GM18498 (cell line): ENCODE results near the gene PPP1R14C.
"Not testable (repeated sequence)": the region's sequence is repeated elsewhere in the genome, so short reads cannot be mapped to it uniquely, and the experiment has no call there.

Experiments
- ATAC-seq: cut with Tn5 transposase; IDR thresholded peaks from one replicate; pipeline ENCODE4 v1.9.1; 2021; ENCODE audit warnings: mild to moderate bottlenecking, moderate library complexity; ENCODE audit not compliant: unreplicated experiment

The PPP1R14C gene

GRCh38 chr6:150165020-150165702, 22.3 kb downstream of the PPP1R14C start:
- no peak for ATAC-seq

GRCh38 chr6:150167479-150167873, 24.6 kb downstream of the PPP1R14C start:
- no peak for ATAC-seq

GRCh38 chr6:150169181-150169580, 26.3 kb downstream of the PPP1R14C start:
- no peak for ATAC-seq

- ATAC-seq = no peak
These were observed 26.8 kb downstream of the PPP1R14C start for GRCh38 chr6:150169609-150170008.

GRCh38 chr6:150172929-150173328, 30.1 kb downstream of the PPP1R14C start:
- no peak for ATAC-seq

- no peak for ATAC-seq
These were observed 32.8 kb downstream of the PPP1R14C start for GRCh38 chr6:150175586-150176151.

- ATAC-seq = no peak
These were observed 33.3 kb downstream of the PPP1R14C start for GRCh38 chr6:150176152-150176551.

- ATAC-seq = no peak
These were observed 33.8 kb downstream of the PPP1R14C start for GRCh38 chr6:150176659-150177058.

GRCh38 chr6:150177259-150177951, 34.6 kb downstream of the PPP1R14C start:
- ATAC-seq = no peak

- ATAC-seq = no peak
These were observed 35.2 kb downstream of the PPP1R14C start for GRCh38 chr6:150177952-150178520.

GRCh38 chr6:150179030-150179429, 36.2 kb downstream of the PPP1R14C start:
- no peak for ATAC-seq

GRCh38 chr6:150179907-150180424, 37.1 kb downstream of the PPP1R14C start:
- not testable (repeated sequence) for ATAC-seq

GRCh38 chr6:150180517-150180916, 37.7 kb downstream of the PPP1R14C start:
- no peak for ATAC-seq

- ATAC-seq = no peak
These were observed 39.7 kb downstream of the PPP1R14C start for GRCh38 chr6:150182460-150183078.

GRCh38 chr6:150183105-150183504, 40.3 kb downstream of the PPP1R14C start:
- ATAC-seq = no peak

- no peak for ATAC-seq
These were observed 41.1 kb downstream of the PPP1R14C start for GRCh38 chr6:150183966-150184365.

- no peak for ATAC-seq
These were observed 42.2 kb downstream of the PPP1R14C start for GRCh38 chr6:150184850-150185731.

GRCh38 chr6:150185732-150186117, 42.9 kb downstream of the PPP1R14C start:
- ATAC-seq = no peak

- no peak for ATAC-seq
These were observed 43.5 kb downstream of the PPP1R14C start for GRCh38 chr6:150186129-150186898.
